Activated CD4-positive, CD25-positive, alpha-beta regulatory T cell treated with anti-CD3 and anti-CD28 coated beads, Interleukin-2, amount 50 U/mL, for 72 hours (primary cell): ENCODE results near the gene KLF3.
A peak's percentile ranks its signal among the peaks of the same experiment; 100 is the strongest.

Source experiments
- DNase-seq: peaks from one replicate; pipeline ENCODE4 v3.0.0; 2021

Gene KLF3

DNA sequence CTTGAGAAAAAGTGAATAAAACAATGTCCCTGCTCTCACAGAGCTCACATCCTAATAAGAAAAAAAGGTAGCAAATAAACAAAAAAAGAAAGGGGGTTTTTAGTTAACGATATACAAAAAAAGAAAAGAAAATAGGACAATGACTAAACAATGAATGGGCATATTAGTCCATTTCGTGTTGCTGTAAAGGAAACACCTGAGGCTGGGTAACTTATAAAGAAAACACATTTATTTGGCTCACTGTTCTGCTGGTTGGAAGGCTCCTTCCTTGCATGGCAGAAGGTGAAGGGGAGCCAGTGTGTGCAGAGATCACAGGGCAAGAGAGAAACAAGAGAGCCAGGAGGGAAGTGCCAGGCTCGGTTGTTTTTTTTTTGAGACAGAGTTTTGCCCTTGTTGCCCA lies 4.7 kb upstream of the KLF3 start:
- DNase-seq, result no peak

DNA sequence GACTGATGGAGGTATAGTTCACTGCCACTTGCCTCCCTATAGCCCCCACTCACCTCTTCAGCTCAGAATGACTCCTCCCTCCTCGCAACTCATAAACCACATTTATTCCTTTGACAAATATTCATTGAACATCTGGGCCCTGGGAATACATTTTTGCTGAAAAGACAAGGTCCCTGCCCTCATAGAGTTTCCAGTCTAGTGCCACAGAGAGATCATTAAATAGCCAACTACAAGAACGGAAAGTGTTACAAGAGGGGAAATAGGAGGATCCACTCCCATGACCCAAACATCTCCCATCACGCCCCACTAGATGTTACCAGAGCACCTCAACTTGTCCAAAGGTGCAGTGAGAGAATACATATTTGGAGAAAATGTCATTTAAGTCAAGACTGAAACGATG lies 3.2 kb upstream of the KLF3 start:
- no peak for DNase-seq

DNA sequence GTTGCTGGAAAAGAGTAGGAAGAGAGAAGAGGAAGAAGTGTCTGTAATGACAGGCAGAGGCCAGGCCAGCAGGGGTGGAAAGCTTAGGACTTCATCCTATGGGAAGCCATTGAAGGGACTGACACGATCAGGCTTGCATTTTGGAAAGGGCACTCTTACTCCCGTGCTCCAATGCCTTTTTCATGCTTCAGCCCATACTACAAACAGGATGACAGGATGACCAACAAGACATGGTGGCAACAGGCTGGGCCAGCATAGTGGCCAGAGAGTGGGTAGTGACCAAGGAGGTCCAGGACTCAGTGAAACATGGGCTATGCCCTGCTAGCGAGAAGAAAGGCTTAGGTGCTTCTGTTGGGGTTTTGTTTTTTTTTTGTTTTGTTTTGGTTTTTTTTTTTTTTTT lies 2.6 kb upstream of the KLF3 start:
- no peak for DNase-seq

DNA sequence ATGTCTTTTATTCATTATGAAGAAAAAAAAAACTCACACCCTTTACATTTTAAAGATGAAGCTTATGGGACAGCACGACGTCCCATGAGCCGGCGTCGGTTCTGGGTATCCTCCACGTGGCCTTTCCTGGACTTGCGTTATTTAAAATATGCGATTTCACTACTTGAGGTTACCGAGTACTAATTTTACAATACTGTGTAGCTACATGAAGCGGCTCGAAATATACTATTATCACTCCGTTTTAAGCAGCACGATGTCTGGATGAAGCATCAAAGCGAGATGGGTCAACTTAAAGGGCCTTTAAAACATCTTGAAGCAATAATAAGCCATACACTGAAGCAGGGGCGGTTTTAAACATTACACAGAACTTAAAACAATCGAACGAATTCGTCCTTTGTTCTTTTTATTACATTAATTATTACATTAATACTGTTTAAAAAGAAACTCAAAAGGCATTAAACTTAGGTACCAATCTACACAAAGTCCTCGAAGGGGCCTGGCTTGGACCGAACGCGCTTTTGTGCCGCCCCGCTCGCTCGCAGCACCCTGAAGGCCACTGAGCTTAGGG lies 1.4 kb upstream of the KLF3 start:
- no peak for DNase-seq

DNA sequence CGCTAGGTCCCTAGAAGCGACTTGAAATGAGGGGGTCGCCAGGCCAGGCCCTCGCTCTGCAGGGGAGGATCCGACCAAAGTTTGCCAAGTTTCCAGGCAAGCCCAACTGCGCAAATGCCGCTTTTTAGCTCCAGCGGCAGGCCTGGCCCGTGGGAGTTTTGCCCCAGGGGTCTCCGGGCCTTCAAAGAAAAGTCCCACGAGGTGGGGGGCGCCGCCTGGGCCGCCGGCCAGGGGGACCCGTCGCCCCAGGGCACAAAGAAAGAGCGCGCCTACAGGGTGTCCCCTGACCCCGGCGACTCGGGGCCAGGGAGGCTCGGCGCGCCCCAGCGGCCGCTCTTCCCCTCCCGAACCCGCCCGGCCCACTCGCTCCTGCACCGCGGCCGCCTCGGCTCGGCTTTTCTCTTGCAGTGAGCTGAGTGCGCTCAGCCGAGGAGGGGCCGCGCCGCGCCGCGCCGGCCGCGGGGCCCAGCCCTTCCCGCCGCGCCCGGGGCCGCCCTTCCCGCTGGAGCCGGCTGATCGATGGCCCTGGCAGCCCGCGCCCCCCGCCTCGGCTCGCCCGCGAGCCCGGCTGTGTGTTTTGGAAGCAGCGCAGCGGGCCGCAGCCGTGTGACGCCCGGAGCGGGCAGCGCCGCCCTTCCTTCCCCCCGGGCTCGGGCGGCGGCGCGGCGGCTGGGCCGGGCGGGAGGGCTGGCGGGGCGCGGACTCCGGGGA lies 754 bp upstream of the KLF3 start:
- DNase-seq, result peak; percentile 42

- DNase-seq, result no peak
Measured at GRCh38 chr4:38664706-38665401, 855 bp downstream of the KLF3 start.

DNA sequence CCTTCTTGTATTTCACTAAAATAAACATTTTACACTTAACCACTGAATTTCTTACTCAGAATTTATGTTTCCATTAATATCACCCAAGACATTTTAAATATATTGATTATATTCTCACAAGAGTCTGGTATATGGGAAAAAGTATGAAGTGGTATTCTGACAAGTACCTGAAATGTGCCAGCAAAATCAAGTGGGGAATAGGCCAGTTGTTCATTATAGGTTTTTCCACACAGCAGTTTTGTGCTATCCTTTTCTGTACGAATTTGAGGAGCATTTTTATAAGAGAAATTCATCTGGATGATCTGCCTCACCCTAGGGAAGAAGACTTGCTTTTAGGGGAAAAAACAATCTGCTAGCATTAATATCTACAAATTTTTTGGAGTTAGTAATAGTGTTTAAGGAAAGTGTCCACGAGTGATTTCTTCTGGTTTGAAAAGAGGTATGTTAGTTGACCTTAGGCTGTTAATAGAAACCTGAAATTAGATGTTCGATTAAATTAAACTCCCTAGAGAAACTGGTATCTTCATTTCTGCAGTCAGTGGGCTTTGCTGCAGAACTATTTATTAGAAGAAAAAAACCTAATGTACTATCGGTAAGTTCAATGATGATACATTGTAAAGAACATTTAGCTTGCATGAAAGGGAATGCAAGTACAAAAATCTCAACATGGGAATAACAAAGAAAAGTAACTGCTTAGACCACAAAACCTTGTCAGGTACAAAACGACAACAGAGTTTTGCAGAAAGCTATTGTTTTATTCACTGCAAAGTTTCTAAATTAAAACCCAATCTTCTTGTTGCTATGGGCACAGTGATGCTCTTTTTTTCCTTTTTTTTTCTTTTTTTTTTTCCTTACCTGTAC lies 1.8 kb downstream of the KLF3 start:
- no peak for DNase-seq

DNA sequence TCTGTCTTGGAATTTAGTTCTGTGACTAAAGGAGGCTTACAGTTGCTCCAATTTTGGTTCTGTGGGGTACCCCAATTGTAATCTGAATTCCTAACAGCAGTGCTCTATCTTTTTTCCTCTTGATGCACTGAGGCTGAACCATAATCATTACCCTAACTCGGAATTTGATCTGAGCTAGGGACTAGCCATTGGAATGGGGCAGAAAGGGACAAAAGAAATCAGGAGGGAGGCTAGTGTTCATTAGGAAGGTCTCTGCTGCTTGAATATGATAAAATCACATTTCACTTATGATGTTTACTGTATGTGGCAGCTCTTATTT lies 2.7 kb downstream of the KLF3 start:
- DNase-seq, result no peak

DNA sequence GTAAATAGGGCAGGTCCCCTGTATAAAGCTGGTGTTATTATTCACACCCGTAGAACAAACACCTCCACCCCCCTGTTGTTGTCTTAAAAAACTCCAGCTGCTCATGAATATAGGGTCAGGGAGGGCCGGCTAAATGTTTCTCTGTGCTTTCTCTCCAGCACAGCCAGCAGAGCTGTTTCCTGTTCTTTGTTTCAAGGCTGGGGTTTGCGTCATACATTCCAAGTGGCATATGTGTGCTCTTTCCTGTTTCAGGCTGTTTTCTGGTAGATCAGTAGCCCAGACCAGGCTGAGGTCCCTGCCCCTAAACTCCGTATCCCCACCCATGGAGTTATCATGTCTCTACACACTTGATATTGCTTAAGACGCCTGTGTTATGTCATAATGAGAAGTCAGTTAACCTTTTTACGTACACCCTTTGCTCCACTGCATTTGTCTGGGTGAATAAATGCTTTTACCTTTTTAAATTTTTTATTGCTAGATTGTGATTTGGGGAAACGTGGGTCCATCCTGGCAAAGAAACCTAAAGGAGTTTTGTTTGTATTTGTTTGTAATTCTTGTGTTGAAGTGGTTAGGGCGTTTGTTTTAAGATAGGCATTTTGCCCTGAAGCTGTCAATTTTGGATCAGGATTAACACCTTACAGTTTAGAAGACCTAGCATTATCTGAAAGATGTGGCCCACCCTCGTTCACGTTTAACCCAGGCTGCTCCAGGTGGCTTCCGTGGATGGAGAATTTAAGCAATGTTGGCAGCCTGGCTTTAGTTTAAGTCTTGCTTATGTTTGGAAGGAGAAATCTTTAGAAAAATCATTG lies 3.3 kb downstream of the KLF3 start:
- no peak for DNase-seq

DNA sequence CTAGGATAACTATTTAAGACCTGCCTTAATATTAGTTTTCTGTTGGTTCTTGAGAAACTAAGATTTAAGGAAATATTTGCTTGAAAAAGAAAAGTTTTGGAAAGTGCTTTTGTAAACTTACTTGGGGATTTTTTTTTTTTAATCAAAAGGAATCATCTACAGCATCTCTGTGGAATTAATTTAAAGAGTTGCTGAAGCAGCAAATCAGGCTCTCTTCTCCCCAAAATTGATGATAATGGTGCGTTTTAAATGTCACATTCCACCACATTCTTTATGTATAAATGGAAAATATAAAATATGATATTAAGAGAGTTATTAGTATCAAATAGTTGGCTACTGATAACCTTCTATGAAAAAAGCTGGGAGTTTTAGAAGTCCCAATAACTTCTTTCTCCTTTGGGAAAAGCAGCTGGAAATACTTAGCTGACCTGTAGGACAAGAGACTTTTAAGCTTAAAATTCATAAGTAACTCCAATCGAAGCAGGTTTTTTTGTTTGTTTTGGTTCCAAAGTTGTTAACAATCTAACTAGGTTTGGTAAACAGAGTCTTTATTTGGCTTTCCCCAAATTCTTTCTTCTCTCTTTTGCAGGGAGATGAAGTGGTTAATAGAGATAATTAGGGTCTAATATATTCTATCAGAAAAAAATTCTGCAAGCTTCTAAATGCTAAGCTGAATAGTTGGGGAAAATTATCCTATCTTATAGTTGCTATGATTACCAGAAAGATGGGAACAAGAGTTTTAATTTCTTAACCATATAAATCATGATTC lies 4.4 kb downstream of the KLF3 start:
- no peak for DNase-seq

DNA sequence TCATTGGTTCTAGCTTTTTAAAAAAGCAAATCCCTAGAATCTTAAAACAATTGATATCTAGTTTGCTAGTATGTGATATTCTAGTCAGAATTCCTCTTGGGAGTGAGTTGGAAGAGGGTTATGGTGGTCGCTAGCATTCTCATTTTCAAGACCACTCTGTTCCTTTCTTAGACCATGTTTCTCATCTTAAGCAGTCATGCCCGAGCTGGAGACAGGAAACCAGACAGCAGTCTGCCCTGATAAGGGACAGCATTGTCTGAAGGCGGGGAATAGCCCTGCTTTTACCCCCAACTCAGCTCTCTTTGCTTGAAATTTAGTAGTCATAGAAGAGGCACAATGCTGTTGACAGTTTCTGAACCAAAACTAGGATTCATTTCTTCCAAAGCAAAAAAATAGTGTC lies 5.2 kb downstream of the KLF3 start:
- no peak for DNase-seq

DNA sequence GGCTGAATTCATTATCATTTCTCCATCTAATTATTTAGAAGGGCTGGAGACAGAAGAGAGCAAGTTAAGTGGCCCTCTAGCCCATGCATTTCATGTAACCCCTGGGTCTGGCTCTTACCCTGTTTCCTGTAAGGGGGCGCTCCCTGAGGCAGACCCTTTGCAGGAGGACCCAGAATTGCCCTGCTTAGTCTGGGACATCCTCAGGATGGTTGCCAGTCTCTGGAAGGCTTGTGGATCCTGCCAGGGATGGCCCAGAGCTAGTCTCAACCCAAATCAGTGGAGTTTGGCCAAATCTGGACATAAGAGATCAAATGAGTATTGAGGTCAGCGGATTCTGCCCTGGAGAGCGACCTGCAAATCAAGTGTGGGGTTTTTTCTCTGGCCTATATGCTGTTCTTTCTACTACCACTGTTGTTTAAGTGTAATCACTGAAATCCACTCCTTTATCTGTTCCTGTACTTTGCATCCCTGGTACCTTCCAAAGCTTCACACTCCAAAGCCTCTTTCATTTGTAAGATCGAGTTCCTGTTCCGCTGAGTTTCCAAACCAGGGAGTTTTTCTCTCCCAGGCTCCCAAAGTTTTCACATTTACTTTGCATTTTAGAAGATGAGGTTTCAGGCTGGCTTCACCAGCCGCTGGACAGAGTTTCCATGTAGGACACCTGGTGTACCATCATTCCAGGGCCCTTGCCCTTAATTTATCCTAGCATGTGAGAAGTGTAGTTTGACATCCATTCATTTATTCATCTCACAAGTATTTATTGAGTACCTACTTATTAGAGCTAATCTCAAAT lies 6.3 kb downstream of the KLF3 start:
- DNase-seq, result no peak

DNA sequence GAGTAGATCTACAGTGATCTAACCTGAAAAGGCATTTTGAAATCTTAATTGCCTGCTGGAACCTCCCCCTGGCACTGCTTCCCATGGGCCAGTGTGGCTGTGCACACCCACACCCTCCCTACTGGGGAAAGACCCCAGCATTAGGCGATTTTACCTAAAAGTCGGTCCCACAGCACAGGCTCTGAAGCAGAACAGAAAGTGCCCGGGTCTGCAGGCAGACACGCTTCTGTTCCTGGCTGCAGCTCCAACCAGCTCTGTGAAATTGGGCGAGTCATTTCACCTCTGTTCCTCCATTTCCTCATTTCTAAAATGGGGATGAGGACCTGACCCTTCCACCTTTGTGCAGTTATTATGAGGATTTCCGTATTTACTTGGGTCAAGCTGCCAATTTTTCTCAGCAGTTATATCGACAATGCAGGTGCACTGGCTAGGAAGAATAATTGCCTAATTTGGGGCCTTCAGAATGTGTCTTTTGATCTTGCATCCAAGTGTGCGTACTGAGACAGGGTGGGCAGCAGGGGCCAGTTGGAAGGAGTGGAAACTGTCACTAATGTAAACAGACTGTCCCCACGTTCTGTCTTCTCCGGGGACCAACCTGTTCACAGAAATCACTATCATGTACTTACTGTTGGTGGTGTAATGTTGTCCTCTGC lies 7.1 kb downstream of the KLF3 start:
- DNase-seq, result no peak

GRCh38 chr4:38671592-38671940 lies 7.6 kb downstream of the KLF3 start:
- DNase-seq, result no peak

- DNase-seq, result no peak
Measured at GRCh38 chr4:38672074-38672396, 8.0 kb downstream of the KLF3 start.

- no peak for DNase-seq
Measured at GRCh38 chr4:38672397-38673129, 8.6 kb downstream of the KLF3 start.

DNA sequence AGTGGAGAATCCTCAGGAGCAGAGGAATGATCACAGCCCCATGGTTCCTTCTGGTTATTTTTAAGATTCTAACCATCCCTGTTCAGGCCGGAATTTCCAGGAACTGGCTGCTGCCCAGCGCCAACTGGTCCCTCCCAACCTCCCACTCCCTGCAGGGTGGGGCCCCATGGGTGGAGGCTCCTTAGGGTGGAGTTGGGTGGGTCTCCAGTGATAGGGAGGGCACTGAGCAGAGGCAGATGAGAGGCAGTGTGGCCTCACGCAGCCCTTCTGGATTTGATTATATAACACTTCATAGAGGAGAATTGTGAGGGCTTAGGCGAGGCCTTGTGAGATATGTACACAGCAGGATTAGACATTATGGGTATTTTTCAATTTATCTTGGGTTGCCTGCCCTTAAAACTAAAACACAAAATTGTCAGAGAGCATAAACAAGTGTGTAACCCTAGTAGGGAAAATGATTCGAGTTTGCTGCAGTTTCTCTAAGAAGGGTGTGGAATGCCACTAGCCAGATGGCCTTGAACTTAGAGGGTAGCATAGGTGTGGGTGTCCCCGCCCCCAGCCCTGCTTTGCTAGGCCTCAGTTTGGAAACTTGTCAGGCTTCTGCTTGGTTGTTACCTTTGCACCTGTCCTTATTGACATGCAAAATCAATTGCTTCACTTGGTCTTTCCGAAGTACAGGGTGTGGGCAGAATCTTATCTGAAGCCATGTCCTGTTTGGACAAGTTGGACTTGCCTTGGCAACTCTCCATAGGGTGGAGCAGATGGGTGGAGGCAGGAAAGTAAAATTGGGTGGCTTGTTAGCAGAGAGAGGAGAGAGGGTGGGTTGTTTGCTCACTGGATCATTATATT lies 9.4 kb downstream of the KLF3 start:
- no peak for DNase-seq

DNA sequence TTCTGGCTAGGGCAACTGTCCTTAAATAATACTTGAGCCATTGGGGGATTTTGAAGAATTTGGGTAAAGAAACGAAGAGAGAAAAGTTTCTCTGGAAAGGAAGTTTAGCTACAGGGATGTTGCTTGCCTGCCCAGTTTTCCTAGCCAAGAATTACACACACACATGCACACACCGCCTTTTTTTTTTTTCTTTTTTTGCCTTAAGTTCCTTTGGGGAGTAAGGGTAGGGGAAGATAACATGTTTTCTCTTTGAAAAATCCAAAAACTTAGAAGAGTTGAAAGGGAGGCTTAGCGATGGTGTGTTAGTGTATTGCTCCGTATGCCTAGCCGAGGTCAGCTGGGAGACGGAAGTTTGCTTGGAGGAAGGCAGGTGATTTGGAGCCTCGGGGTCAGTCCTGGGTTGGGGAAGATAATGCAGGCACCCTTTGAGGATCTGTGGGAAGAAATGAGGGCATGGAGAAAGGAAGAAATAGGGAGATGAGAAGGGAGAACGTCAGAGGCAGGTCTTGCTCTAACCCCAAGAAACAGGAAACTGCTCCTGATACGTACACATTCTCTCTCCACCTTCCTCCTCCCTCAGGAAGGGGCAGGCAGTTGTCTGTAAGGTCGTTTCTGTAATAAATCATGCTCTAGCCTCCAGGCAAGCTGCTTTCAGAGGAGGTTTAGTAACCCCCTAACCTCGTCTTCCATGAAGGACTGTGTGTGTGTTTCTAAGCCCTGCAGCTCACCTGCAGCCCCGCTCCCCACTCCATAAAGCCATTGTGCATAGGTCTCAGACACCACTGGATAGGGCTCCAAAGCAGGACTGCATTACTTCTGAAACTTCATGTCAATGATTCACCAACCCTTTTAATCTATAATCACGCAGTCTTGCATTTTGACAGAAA lies 10.5 kb downstream of the KLF3 start:
- DNase-seq, result no peak
